ENCODE measurements around the gene CEBPB.

CEBPB gene

DNA sequence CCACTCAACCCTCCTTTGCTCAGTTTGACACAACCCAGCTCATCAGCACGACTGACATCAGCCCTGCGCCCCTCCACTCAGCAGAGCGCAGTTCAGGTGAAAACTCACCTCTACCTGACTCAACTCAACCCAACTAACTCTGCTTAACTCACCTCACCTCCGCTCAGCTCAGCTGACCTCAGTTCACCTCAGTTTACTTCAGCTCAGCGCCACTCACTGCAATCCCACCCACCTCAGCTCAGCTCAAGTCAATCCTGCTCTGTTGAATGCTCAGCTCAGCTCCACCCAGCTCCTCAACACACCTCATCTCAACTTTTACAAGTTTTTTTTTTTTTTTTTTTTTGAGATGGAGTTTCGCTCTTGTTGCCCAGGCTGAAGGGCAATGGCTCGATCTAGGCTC, 39.6 kb downstream of the CEBPB start:
- TF ChIP-seq FOXP2 (optimal IDR thresholded peaks at IDR 0.05; ENCODE audit: borderline replicate concordance, extremely low read depth, extremely low read length, insufficient read depth) = no peak
- no peak for TF ChIP-seq TAF1 (IDR thresholded peaks at IDR 0.05; ENCODE audit: borderline replicate concordance, insufficient read depth, low read length)
- TF ChIP-seq, protein P1, sequence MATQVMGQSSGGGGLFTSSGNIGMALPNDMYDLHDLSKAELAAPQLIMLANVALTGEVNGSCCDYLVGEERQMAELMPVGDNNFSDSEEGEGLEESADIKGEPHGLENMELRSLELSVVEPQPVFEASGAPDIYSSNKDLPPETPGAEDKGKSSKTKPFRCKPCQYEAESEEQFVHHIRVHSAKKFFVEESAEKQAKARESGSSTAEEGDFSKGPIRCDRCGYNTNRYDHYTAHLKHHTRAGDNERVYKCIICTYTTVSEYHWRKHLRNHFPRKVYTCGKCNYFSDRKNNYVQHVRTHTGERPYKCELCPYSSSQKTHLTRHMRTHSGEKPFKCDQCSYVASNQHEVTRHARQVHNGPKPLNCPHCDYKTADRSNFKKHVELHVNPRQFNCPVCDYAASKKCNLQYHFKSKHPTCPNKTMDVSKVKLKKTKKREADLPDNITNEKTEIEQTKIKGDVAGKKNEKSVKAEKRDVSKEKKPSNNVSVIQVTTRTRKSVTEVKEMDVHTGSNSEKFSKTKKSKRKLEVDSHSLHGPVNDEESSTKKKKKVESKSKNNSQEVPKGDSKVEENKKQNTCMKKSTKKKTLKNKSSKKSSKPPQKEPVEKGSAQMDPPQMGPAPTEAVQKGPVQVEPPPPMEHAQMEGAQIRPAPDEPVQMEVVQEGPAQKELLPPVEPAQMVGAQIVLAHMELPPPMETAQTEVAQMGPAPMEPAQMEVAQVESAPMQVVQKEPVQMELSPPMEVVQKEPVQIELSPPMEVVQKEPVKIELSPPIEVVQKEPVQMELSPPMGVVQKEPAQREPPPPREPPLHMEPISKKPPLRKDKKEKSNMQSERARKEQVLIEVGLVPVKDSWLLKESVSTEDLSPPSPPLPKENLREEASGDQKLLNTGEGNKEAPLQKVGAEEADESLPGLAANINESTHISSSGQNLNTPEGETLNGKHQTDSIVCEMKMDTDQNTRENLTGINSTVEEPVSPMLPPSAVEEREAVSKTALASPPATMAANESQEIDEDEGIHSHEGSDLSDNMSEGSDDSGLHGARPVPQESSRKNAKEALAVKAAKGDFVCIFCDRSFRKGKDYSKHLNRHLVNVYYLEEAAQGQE (IDR thresholded peaks at IDR 0.05; ENCODE audit: insufficient read depth in 1 of 2, low read depth in 2 of 2, low read length in 2 of 2) = no peak
- no peak for TF ChIP-seq POLR2AphosphoS5 (IDR thresholded peaks at IDR 0.05; ENCODE audit: low read depth, low read length)
- no peak for TF ChIP-seq SIN3A (IDR thresholded peaks at IDR 0.05; ENCODE audit: borderline replicate concordance, insufficient read depth, low read length)

DNA sequence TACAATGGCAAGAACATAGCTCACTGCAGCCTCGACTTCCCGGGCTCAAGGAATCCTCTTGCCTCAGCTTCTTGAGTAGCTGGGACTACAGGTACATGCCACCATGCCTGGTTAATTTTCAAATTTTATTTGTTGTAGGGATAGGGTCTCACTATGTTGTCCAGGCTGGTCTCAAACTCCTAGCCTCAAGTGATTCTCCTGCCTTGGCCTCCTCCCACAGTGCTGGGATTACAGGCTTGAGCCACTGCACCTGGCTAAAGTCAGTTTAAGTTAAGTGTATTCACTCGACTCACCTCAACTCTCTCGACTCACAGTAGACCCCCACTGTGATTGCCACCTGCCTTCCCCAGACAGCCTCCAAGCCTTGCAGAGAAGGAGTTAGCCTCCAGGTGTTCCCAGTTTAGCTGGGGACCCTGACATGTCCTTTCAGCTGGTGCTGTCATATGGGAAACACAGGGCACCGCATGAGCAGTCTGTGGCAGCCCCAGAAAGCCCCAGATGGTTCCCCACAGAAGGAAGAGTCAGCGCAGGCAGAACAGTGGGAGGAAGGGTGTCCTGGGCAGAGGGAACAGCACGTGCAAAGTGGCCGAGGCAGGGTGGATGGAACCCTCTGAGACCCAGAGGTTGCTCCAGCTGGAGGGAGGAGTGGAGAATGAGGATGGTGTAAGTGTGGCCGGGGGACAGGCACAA, 40.4 kb downstream of the CEBPB start:
- TF ChIP-seq POLR2AphosphoS5 (IDR thresholded peaks at IDR 0.05; ENCODE audit: low read depth, low read length) (no peak), FOXP2 (optimal IDR thresholded peaks at IDR 0.05; ENCODE audit: borderline replicate concordance, extremely low read depth, extremely low read length, insufficient read depth) (no peak), SIN3A (IDR thresholded peaks at IDR 0.05; ENCODE audit: borderline replicate concordance, insufficient read depth, low read length) (no peak), TAF1 (IDR thresholded peaks at IDR 0.05; ENCODE audit: borderline replicate concordance, insufficient read depth, low read length) (no peak)
- TF ChIP-seq, protein P1 (IDR thresholded peaks at IDR 0.05; ENCODE audit: insufficient read depth in 1 of 2, low read depth in 2 of 2, low read length in 2 of 2) = no peak

DNA sequence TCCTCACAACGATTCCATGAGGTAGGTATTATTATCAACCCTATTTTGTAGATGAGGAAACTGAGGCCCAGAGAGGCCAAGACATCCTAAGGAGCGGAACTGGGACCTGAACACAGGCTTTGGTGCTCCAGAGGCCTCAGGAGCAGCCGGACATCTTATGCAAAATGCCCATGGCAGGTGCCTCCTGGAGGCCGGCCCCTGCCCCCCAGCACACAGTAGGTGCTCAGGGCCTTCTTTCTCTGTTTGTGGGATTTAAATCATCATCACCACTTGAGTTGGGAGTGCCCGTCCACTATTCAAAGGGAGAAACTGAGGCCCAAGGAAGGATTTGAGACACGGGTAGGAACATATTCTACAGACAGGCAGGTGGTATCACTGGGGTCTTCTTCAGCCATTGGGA, 41.2 kb downstream of the CEBPB start:
- TF ChIP-seq, protein P1 (IDR thresholded peaks at IDR 0.05; ENCODE audit: insufficient read depth in 1 of 2, low read depth in 2 of 2, low read length in 2 of 2) = no peak
- TF ChIP-seq POLR2AphosphoS5 (IDR thresholded peaks at IDR 0.05; ENCODE audit: low read depth, low read length) (no peak), FOXP2 (optimal IDR thresholded peaks at IDR 0.05; ENCODE audit: borderline replicate concordance, extremely low read depth, extremely low read length, insufficient read depth) (no peak), SIN3A (IDR thresholded peaks at IDR 0.05; ENCODE audit: borderline replicate concordance, insufficient read depth, low read length) (no peak), TAF1 (IDR thresholded peaks at IDR 0.05; ENCODE audit: borderline replicate concordance, insufficient read depth, low read length) (no peak)

DNA sequence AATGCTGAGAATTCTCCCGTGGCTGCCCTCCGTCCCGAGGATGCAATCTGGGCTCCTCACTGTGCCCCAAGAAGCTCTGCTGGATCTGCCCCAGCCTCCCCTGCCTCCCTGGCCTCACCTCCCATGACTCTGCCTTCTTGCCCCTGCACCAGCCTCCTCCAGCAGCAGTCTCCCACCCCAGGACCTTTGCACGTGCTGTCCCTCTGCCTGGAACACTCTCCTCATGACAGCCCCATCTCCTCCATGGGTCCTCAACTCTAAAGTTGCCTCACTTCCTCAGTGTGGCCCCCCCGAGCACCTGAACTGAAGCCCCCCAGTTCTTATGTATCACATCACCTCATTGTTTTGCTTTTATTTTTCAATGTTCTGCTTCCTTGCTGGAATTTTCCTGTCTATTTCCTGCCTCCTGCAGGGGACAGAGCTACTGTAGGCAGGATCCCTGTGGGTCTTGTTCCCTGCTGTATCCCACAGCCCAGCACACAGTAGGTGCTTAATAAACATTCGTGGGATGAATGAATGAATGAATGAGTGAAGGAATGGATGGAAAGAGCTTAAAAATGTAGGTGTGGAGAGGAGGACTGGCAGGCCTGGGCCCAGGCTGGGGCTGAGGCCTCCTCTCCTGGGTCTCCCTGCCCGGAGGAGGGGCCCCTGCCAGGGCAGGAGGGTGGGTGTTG, 42.2 kb downstream of the CEBPB start:
- no peak for TF ChIP-seq POLR2AphosphoS5 (IDR thresholded peaks at IDR 0.05; ENCODE audit: low read depth, low read length)
- no peak for TF ChIP-seq FOXP2 (optimal IDR thresholded peaks at IDR 0.05; ENCODE audit: borderline replicate concordance, extremely low read depth, extremely low read length, insufficient read depth)
- TF ChIP-seq TAF1 (IDR thresholded peaks at IDR 0.05; ENCODE audit: borderline replicate concordance, insufficient read depth, low read length) = no peak
- TF ChIP-seq SIN3A (IDR thresholded peaks at IDR 0.05; ENCODE audit: borderline replicate concordance, insufficient read depth, low read length) = no peak
- TF ChIP-seq, protein P1 (IDR thresholded peaks at IDR 0.05; ENCODE audit: insufficient read depth in 1 of 2, low read depth in 2 of 2, low read length in 2 of 2) = no peak
